ENCODE measurements around the gene ING5.
"Not testable (repeated sequence)": the region's sequence is repeated elsewhere in the genome, so short reads cannot be mapped to it uniquely, and the experiment has no call there.

Gene ING5

DNA sequence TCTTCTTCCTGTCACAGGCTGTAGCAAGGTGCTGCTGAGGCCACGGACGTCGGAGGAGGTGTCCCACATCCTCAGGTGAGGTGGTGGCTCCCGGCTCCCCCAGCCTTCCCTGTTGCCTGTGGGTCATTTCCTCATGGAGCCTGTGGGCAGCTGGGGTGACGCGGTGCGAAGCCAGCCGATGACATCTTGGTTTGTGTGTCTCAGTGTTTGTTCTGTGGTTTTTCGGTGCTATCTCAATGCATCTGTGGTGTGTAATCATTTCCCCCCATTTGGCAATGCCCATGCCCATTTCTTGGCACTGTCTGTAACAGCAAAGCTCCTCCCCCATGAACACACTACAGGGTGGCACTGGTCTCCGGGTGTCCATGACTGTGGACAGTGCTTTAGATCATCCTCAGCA is 39.2 kb downstream of the ING5 start:
- DNase-seq = no peak

DNA sequence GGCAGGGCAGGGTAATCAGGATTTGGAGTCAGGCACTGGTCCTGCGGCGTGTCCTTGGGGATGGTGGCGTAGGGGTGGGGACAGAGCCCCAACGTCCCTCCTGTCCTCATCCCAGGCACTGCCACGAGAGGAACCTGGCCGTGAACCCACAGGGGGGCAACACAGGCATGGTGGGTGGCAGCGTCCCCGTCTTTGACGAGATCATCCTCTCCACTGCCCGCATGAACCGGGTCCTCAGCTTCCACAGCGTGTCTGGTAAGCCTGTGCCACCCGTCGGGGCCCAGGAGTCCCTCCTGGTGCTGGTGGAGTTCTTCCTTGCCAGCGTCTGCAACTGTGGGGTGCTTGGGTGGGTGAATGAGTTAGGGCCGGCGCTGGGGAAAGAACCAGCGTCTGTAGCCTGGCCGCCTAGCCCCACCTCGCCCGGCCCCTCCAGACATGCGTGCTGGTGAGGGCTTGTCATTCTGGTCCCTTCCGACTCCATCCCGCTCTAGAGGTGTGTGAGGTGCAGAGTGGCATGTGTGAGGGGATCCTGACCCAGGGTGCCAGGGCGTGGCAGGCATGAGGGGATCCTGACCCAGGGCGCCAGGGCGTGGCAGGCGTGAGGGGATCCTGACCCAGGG is 40.6 kb downstream of the ING5 start:
- no peak for DNase-seq

- DNase-seq = not testable (repeated sequence)
These were observed 41.2 kb downstream of the ING5 start for GRCh38 chr2:241743008-241743407.

DNA sequence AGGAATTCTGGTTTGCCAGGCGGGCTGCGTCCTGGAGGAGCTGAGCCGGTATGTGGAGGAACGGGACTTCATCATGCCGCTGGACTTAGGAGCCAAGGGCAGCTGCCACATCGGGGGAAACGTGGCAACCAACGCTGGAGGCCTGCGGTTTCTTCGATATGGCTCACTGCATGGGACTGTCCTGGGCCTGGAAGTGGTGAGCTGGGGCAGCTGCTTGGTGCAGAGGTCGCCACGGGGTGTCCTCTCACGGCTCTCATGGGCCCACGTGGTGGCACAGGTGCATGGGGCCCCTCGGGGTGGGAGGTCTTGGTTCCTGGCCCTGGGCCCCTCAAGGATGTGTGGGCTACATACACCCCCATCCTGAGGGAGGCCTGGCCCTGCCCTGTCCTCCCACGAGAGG is 41.8 kb downstream of the ING5 start:
- no peak for DNase-seq

GRCh38 chr2:241744028-241744754 is 42.4 kb downstream of the ING5 start:
- DNase-seq = no peak

DNA sequence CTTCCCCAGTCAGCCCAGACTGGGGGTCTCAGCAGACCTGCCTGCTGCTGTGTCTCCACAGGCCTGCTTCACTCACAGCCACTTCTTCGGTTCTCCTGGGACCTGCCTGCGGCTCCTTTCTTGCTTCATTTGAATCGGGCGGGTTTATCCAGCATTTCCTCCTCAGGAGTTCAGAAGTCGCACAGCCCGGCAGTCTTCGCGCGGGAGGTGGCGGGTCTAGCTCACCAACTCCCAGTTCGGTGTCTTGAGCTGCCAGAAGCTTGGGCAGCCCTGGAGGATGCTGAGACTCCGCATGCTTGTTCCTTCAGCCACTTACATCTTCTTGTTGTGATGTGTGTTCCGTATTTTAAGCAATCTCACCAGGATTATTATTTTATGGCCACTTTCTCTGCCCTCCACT is 43.4 kb downstream of the ING5 start:
- DNase-seq = no peak

GRCh38 chr2:241746084-241746483 is 44.2 kb downstream of the ING5 start:
- DNase-seq = no peak

DNA sequence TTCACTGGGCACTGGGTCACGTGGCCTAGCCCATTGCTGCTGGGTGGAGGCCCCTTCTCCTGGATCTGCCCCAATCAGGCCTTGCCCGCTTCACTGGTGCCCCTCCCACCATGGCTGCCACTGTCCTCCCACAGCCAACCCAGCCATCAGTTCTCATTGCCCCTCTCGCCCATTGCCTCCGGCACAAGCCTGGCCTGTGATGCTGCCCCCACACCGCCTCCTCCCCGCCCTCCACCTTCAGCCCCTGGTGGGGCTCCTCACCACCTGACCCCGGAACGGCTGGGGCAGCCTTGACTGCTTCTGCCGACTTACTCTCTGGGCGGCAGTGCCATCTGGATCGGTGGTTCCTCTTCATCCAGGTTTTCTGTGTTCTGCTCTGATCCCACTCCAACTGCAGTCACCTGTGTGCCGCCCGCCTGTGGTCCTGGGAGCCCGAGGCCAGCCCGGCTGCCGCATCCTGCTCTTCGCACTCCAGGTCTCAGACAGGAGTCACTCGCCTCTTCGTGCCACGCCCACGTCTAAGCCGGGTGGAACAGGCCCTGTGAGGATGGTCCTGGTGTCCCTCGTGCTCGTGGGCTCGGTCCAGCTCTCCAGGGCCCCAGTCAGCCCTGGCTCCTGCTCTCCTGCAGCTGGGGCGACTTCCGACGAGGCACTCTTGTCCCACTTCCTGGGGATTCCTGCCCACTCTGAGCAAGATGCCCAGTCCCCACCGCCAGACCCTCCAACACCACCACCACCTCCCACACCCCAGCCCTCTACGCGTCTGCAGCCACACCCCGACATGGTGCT is 46.8 kb downstream of the ING5 start:
- no peak for DNase-seq

DNA sequence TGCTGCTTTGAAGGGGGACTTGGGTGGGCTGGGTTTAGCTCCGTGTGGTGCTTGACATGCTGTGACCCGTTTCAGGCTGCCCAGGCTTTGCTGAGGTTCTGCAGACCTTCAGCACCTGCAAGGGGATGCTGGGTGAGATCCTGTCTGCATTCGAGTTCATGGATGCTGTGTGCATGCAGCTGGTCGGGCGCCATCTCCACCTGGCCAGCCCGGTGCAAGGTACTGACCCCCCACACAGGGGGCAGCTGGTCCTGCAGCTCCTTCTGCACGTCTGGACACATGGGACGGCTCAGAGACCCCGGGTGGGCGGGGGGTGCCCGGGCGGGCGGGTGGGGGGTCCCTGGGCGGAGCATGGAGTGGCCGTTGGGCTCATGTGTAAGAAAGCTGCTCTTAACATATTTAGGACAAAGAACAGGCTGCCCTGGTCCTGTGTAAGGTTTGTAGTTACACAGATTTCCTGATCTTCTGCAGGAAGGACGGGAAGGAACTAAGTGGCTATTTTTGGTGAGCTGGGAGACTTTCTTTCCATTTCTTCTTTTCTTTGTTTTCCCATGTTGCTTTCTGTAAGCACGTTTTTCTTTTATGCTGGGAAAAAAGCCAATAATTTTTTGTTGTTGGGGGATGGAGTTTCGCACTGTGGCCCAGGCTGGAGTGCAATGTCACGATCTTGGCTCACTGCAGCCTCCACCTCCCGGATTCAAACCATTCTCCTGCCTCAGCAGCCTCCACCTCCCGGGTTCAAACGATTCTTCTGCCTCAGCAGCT is 48.4 kb downstream of the ING5 start:
- no peak for DNase-seq

GRCh38 chr2:241751152-241751551 is 49.3 kb downstream of the ING5 start:
- DNase-seq = no peak

- no peak for DNase-seq
These were observed 49.9 kb downstream of the ING5 start for GRCh38 chr2:241751776-241752175.

- no peak for DNase-seq
These were observed 50.4 kb downstream of the ING5 start for GRCh38 chr2:241752253-241752652.

- DNase-seq = no peak
These were observed 50.9 kb downstream of the ING5 start for GRCh38 chr2:241752689-241753276.

DNA sequence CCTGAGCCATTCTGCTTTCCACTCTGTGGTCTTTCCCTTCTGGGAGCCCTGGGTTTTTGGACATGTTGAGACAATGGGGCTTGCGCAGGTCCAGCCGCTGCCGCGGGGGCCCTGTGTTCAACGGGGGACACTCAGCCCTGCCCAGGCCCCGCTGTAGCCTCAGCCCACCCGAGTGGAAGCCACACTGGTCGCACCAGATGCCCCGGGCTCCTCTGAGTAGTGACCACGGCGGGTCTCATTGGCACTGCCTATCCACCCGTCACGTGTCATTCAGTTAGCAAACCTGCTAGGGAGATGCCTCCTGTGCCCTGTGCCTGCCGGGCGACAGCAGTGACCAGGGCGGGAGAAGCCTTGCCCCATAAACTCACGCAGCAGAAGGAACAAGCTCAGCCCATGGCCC is 51.7 kb downstream of the ING5 start:
- no peak for DNase-seq

DNA sequence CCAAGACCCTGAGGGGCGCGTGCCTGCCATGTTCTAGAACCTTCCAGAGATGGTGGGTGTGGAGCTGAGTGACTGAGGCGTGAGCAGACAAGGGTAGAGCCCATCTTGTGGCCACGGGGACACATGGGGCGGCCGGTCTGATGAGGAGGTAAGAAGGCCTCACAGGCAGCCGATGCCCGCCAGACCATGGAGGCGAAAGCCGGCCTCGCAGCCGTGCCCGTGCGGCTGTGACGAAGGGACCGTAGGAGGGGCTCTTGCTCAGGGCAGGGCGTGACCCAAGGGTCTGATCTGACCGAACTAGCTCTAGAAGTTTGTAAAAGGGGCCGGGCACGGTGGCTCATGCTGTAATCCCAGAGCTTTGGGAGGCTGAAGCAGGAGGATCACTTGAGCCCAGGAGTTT is 52.2 kb downstream of the ING5 start:
- DNase-seq = no peak

- no peak for DNase-seq
These were observed 53.3 kb downstream of the ING5 start for GRCh38 chr2:241755166-241755565.

DNA sequence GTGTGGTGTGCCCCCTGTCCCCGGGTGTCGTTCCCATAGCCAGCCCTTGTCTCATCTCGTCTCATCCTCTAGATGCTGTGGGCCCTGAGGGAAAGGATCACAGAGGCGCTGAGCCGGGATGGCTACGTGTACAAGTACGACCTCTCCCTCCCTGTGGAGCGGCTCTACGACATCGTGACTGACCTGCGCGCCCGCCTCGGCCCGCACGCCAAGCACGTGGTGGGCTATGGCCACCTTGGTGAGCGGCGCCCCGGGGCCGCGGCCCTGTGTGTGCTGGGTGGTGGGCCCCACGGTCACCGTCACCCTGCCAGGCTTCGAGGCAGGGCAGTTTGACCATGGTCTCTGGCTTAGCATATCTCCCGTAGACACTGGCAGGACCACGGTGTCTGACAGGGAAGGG is 53.9 kb downstream of the ING5 start:
- DNase-seq = no peak

- DNase-seq = no peak
These were observed 57.4 kb downstream of the ING5 start for GRCh38 chr2:241759067-241759807.

DNA sequence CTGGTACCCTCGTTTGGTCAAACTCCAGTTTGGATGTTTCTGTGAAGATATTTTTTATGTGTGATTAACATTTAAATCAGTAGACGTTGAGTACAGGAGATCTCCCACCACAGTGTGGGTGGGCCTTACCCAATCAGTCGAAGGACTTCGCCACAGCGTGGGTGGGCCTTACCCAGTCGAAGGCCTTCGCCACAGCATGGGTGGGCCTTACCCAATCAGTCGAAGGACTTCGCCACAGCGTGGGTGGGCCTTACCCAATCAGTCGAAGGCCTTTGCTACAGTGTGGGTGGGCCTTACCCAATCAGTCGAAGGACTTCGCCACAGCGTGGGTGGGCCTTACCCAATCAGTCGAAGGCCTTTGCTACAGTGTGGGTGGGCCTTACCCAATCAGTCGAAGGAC is 58.1 kb downstream of the ING5 start:
- DNase-seq = not testable (repeated sequence)

GRCh38 chr2:241760301-241760771 is 58.5 kb downstream of the ING5 start:
- DNase-seq = no peak

DNA sequence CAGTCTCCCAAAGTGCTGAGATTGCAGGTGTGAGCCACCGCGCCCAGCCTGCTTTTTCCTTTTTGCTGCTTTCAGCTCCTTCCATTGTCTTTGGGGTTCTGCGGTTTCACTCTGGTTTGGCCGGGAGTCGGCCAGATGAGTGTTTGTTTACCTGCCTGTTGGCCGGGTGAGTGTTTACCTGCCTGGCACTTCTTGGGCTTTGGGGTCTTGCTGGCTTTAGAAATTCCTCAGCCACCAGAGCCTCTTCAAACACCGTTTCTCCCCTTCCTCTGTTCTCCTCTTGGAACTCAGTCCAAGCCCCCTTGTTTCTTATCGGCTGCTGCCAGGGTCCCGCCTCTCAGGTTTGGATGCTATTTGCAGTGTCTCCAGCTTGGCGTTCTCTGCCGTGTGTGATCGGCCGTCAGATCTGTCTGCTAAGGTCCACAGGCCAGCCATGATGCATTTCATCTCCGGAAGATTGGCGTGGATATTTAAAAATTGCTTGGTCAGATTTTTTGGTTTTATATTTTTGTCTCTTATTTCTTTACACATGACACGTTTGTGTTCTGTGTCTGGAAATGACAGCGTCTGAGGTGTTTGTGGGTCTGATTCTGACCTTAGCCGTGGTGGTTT is 60.6 kb downstream of the ING5 start:
- DNase-seq = no peak
